Karpas-422 (cell line): ENCODE measurements around the gene CPLANE2. TPM values are rescaled to one million over a fixed set of nuclear protein-coding genes. Genes with fewer than 3 reads are reported as not detected.
A peak's percentile ranks its signal among the peaks of the same experiment; 100 is the strongest.
"Not testable (repeated sequence)": the region's sequence is repeated elsewhere in the genome, so short reads cannot be mapped to it uniquely, and the experiment has no call there.

Source experiments
- DNase-seq: peaks from one replicate; pipeline ENCODE4 v3.0.0-alpha.2; 2015
- H2AFZ ChIP-seq: fragments of 200-600 bp; sonication (generic); 2 replicates; pipeline ENCODE4 v1.6.1; 2014; ENCODE audit warnings: antibody characterized with exemption, low read length, mixed read lengths
- H3K27ac ChIP-seq: fragments of 200-600 bp; sonication (generic); 2 replicates; pipeline ENCODE4 v1.5.1; 2014; ENCODE audit warnings: mild to moderate bottlenecking, low read length, moderate library complexity
- H3K27me3 ChIP-seq: fragments of 200-600 bp; sonication (generic); 2 replicates; pipeline ENCODE4 v1.6.1; 2014; ENCODE audit warnings: low read length, mixed read lengths
- H3K36me3 ChIP-seq: fragments of 200-600 bp; sonication (generic); 2 replicates; pipeline ENCODE4 v1.6.1; 2014; ENCODE audit warnings: low read length, mixed read lengths; ENCODE audit not compliant: insufficient read depth
- H3K4me1 ChIP-seq: fragments of 200-600 bp; sonication (generic); 2 replicates; pipeline ENCODE4 v1.6.1; 2014; ENCODE audit warnings: mild to moderate bottlenecking, low read length, mixed read lengths
- H3K4me2 ChIP-seq: fragments of 200-600 bp; sonication (generic); 2 replicates; pipeline ENCODE4 v1.6.1; 2014; ENCODE audit warnings: low read length, low read depth, mild to moderate bottlenecking; ENCODE audit not compliant: poor library complexity, severe bottlenecking
- H3K4me3 ChIP-seq: fragments of 200-600 bp; sonication (generic); 2 replicates; pipeline ENCODE4 v1.5.1; 2014; ENCODE audit warnings: mild to moderate bottlenecking, antibody characterized with exemption, low read length, mixed read lengths
- H3K79me2 ChIP-seq: fragments of 200-600 bp; sonication (generic); 2 replicates; pipeline ENCODE4 v1.6.1; 2014; ENCODE audit warnings: mild to moderate bottlenecking, low read length, mixed read lengths
- H3K9ac ChIP-seq: fragments of 200-600 bp; sonication (generic); 2 replicates; pipeline ENCODE4 v1.6.0; 2014; ENCODE audit warnings: low read length
- H3K9me2 ChIP-seq: fragments of 200-600 bp; sonication (generic), shearing (Covaris generic); replicated peaks from 2 replicates; pipeline ENCODE4 v1.6.0; 2014; ENCODE audit warnings: mild to moderate bottlenecking, low read length, moderate library complexity; ENCODE audit not compliant: insufficient read depth
- H3K9me3 ChIP-seq: fragments of 300-700, 200-600 bp; sonication (generic); 2 replicates; pipeline ENCODE4 v1.6.1; 2014; ENCODE audit warnings: low read length, mixed read lengths
- H4K20me1 ChIP-seq: fragments of 200-600 bp; sonication (generic); 2 replicates; pipeline ENCODE4 v1.6.1; 2014; ENCODE audit warnings: mild to moderate bottlenecking, antibody characterized with exemption, low read length, low read depth; ENCODE audit not compliant: insufficient read depth
- total RNA-seq: library from RNA; depleted of rRNA; stranded (reverse); fragments of >200 nt; shearing (Covaris generic); gene quantifications from 2 replicates; pipeline ENCODE4 v1.2.3, GENCODE V29; 2014; ENCODE audit warnings: low replicate concordance

Gene CPLANE2
- total RNA-seq, 1 experiment from 2014 or later = 2.6 TPM

DNA sequence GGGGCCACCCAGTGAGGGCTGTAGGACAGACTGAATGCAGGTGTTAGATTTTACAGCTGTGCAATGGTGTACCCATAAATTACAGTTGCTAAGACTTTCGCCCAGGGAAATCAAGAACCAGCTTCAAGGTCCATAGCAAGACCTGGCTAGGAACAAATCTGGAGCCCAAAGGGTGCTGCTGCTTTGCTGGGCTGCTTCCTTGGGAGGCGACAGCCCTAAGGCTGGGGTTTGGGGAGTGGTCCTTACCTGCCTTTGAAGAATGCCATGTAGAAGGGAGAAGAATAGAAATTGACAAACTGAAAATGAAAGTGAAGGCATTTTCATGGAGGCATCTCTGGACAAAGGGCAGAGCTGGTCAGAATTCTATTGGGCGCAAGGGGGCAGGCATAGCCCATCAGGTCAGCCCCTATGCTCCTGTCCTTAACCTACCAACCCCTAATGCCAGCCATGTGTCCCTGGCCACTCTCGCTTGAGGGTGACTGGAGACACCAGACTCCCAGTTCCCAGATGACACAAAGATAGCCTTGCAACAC lies 16.9 kb downstream of the CPLANE2 start:
- Histone ChIP-seq H3K4me2 (no peak overlapping the region), H4K20me1 (no peaks in the 10 kb centered on the region), H3K27me3 (no peaks in the 10 kb centered on the region), H3K4me1 (no peaks in the 10 kb centered on the region), H3K27ac (no peak overlapping the region), H3K9me3 (no peaks in the 10 kb centered on the region), H3K36me3 (no peaks in the 10 kb centered on the region), H2AFZ (no peak overlapping the region), H3K9ac (no peak overlapping the region), H3K79me2 (no peaks in the 10 kb centered on the region), H3K4me3 (no peak overlapping the region), H3K9me2 (no peaks in the 10 kb centered on the region)
- no peak for DNase-seq

DNA sequence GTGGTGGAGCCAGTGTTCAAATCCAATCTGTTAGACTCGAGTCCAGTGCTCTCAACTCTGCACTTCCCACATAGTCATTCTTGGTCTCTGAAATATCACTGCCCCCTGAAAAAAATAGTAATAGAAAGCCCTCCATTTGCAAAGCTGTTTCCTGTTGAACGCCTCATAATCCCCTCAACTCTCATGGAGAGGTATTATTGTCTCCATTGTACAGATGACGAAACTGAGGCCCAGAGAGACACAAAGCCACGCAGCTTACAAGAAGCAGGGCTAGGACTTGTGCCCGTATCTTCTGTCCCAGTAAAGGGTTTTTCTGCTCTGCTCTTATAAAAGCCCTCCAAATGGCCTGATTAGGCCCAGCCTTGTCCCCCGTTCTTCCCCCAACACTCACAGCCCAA lies 18.3 kb downstream of the CPLANE2 start:
- DNase-seq = no peak
- H2AFZ ChIP-seq = no peak overlapping the region
- no peak overlapping the region for H3K9ac ChIP-seq
- H3K9me2 ChIP-seq = no peaks in the 10 kb centered on the region
- no peaks in the 10 kb centered on the region for H3K36me3 ChIP-seq
- H3K27ac ChIP-seq = no peak overlapping the region
- H3K79me2 ChIP-seq = no peaks in the 10 kb centered on the region
- H3K4me1 ChIP-seq = no peaks in the 10 kb centered on the region
- H4K20me1 ChIP-seq = no peaks in the 10 kb centered on the region
- no peak overlapping the region for H3K4me3 ChIP-seq
- no peaks in the 10 kb centered on the region for H3K27me3 ChIP-seq
- H3K4me2 ChIP-seq = no peak overlapping the region
- H3K9me3 ChIP-seq = no peaks in the 10 kb centered on the region

DNA sequence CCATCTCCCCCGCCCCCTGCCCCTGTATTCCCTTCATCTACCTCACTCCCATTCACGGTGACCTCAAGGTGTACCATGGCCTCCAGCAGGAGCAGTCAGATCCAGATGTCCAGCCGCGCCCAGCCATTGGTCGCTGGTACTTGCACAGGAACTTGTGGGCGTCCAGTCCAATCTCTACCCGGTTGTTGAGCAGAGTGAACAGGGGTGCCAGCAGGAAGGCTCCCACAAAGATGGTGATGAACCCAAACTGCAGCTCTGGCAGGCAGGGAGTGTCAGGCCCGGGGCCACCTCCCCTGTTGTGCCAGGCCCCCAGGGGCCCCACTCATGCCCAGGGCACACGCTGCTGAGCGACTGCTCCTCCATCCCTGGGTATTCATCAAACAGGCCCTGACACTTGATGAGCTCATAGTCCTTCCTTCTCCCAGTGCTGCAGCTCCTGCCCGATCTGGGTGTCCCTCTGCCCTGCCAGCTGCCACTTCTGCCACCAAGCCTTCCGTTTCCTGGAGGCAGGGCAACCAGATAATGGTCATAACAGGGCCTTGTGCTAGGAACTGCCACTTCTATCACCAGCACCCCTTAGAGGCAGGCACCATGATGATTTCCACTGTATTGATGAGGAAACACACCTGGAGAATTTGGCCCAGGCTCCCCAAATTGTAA lies 18.8 kb downstream of the CPLANE2 start:
- no peak overlapping the region for H2AFZ ChIP-seq
- H3K9me3 ChIP-seq = no peaks in the 10 kb centered on the region
- H3K27ac ChIP-seq = no peak overlapping the region
- no peak for DNase-seq
- H3K79me2 ChIP-seq = no peaks in the 10 kb centered on the region
- H4K20me1 ChIP-seq = no peaks in the 10 kb centered on the region
- no peaks in the 10 kb centered on the region for H3K9me2 ChIP-seq
- H3K27me3 ChIP-seq = no peaks in the 10 kb centered on the region
- H3K4me1 ChIP-seq = no peaks in the 10 kb centered on the region
- no peak overlapping the region for H3K4me2 ChIP-seq
- H3K9ac ChIP-seq = no peak overlapping the region
- no peaks in the 10 kb centered on the region for H3K36me3 ChIP-seq
- no peak overlapping the region for H3K4me3 ChIP-seq

DNA sequence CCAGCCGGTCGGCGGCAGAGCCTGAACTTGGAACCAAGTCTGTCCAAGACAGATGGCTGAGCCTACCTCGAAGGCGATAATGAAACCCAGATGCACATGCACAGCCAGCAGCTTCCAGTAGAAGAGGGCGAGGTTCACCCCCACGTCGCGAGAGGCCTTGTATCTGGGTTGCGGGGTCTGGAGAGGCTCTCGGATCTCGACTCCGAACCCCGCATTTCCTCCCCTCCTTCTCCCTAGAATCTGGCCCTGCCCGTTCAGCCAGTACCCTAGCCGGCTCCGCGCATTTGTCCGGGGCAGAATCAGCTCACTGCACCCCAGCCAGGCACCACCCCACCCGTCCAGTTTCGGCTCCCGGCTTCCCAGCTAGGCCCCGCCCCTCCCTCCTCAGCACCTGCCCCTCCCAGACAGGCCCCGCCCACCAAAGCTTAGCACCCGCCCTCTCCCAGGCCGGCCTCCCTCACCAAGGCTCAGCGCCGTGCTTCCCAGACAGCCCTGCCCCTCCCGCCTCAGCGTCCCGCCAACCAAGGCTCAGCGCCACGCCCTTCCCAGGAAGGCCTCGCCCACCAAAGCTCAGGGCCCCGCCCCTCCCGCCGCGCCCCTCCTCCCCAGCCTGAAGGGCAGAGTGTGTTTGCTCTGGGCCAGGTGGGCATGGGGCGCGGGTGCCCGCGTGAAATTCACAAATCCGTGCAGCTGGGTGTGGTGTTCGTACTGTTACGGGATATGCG lies 19.8 kb downstream of the CPLANE2 start:
- H3K27ac ChIP-seq = no peak overlapping the region

DNA sequence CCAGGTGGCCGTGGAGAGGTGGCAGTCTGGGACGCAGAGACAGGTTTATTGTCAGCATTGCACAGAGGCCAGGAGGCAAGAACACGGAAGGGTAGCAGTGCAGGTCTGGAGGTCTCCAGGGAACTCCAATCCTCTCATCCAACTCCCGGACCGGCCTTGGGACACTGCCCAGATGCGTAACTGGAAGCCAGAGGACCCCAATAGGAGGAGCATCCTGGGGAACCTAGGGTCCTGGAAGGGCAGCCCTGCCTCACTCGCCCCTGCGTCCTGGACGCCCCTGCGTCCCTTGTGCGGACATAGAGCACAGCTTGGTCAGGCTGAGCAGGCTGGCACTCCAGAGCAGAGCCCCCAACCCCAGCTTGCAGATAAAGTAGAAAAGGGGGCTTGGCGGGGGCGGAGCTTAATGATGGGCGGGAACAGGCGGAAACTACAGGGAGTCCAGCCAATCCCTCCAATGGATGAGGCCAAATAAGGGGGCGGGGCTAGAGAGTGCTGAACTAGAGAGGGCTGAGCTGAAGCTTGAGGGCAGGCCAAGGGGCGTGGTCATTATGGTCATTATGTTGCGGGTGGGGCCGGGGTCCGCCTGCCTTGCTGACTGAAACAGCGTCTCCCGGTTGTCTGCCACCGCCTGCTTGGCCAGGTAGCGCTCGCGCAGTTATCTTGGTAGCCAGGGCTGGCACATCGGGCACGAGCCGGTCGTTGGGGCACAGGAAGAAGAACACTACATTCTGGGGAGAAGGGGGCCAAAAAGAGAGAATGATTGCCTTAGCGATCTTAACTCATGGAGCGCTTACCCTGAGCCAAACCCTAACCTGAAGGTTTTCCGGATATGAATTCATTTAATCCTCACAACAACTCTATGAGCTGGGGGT lies 20.9 kb downstream of the CPLANE2 start:
- Histone ChIP-seq H3K9me3 (no peaks in the 10 kb centered on the region), H4K20me1 (no peaks in the 10 kb centered on the region), H3K4me1 (no peaks in the 10 kb centered on the region), H3K36me3 (no peaks in the 10 kb centered on the region), H3K27ac (no peak overlapping the region), H3K9me2 (no peaks in the 10 kb centered on the region), H3K4me2 (no peak overlapping the region), H3K27me3 (no peaks in the 10 kb centered on the region), H3K9ac (no peak overlapping the region), H2AFZ (no peak overlapping the region), H3K4me3 (no peak overlapping the region), H3K79me2 (no peaks in the 10 kb centered on the region)
- peak; percentile 80 for DNase-seq

More for the DNA sequence above, 19.8 kb downstream of the CPLANE2 start:
- Histone ChIP-seq H2AFZ (no peak overlapping the region), H3K9me2 (no peaks in the 10 kb centered on the region), H3K79me2 (no peaks in the 10 kb centered on the region), H3K4me3 (no peak overlapping the region), H3K9ac (no peak overlapping the region), H3K27me3 (no peaks in the 10 kb centered on the region), H3K4me1 (no peaks in the 10 kb centered on the region), H4K20me1 (no peaks in the 10 kb centered on the region), H3K4me2 (no peak overlapping the region), H3K36me3 (no peaks in the 10 kb centered on the region), H3K9me3 (no peaks in the 10 kb centered on the region)
- DNase-seq = peak; percentile 97

DNA sequence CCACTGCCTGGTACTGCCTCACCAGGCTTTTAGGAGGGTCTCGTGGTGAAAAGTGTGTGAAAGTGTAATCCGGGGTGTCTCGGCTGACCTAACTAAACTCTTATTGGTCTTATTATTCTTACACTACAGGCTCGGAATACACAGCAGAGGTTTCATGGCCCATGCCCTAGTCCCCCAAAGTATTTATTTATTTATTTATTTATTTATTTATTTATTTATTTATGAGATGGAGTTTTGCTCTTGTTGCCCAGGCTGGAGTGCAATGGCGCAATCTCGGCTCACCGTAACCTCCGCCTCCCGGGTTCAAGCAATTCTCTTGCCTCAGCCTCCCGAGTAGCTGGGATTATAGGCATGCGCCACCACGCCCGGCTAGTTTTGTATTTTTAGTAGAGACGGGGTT lies 21.7 kb downstream of the CPLANE2 start:
- not testable (repeated sequence) for DNase-seq, H3K4me3 ChIP-seq, H3K27ac ChIP-seq, H4K20me1 ChIP-seq, H3K4me2 ChIP-seq, H3K79me2 ChIP-seq, H3K9ac ChIP-seq, H3K9me3 ChIP-seq, H3K9me2 ChIP-seq, H3K27me3 ChIP-seq, H2AFZ ChIP-seq, H3K36me3 ChIP-seq, H3K4me1 ChIP-seq

DNA sequence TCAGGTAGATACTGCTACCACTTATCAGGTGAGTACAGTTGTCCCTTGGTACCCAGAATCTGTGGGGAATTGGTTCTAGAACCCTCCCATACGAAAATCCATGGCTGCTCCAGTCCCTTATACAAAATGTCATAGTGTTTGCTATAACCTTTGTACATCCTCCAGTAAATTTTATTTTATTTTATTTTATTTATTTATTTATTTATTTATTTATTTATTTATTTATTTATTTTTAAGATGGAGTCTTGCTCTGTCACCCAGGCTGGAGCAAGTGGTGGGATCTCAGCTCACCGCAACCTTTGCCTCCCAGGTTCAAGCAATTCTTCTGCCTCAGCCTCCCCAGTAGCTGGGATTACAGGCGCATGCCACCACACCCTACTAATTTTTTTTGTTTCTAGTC lies 23.4 kb downstream of the CPLANE2 start:
- not testable (repeated sequence) for H2AFZ ChIP-seq, H3K4me2 ChIP-seq, H3K4me1 ChIP-seq

DNA sequence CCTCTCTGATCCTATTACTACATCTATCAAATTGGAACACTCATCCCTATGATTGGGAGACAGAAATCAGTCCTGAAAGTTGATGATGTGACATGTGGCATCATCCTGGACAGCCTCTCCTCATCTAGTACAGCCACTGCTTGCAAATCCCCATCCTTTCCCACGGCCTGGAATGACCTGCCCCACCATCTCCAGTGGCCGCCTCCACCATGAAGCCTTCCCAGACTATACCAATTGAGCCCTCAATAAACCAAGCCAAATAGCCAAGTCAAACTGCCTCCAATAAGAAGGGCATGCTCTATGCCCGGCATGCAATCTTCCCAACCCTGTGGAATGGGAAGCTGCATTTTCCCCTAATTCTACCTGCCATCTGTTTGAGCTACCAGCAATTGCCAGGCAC lies 24.0 kb downstream of the CPLANE2 start:
- no peaks in the 10 kb centered on the region for H3K36me3 ChIP-seq
- no peaks in the 10 kb centered on the region for H3K9me2 ChIP-seq
- H4K20me1 ChIP-seq = no peaks in the 10 kb centered on the region
- DNase-seq = no peak
- no peak overlapping the region for H3K4me3 ChIP-seq
- H3K27ac ChIP-seq = no peak overlapping the region
- H3K9ac ChIP-seq = no peak overlapping the region
- H3K79me2 ChIP-seq = no peaks in the 10 kb centered on the region
- no peaks in the 10 kb centered on the region for H3K4me1 ChIP-seq
- no peak overlapping the region for H3K4me2 ChIP-seq
- H2AFZ ChIP-seq = no peak overlapping the region
- H3K9me3 ChIP-seq = no peaks in the 10 kb centered on the region
- no peaks in the 10 kb centered on the region for H3K27me3 ChIP-seq

More for the DNA sequence above, 23.4 kb downstream of the CPLANE2 start:
- H3K9ac ChIP-seq, H4K20me1 ChIP-seq, H3K27ac ChIP-seq, H3K9me2 ChIP-seq, H3K27me3 ChIP-seq, H3K9me3 ChIP-seq, DNase-seq, H3K79me2 ChIP-seq, H3K36me3 ChIP-seq, H3K4me3 ChIP-seq: not testable (repeated sequence)
